Measurements from ENCODE around the gene SOHLH1. TPM values are rescaled to one million over a fixed set of nuclear protein-coding genes. Genes with fewer than 3 reads are reported as not detected.

SOHLH1 gene
- total RNA-seq, 1 donor from 2014 or later, result not detected

- ATAC-seq (ENCODE audit: poor library complexity) (no peak), DNase-seq (no peak)
- intact Hi-C loops (cut with DNase I), result no loop called here
These were observed 54.6 kb downstream of the SOHLH1 start for GRCh38 chr9:135644631-135645218.

Other genes with a start within 250 kb of the SOHLH1 start
- 23.3 TPM for gene PPP1R26, start 219.7 kb downstream of the SOHLH1 start, total RNA-seq
- 41.7 TPM for gene MRPS2, start 198.8 kb downstream of the SOHLH1 start, total RNA-seq
- not detected for gene LCN1, start 178.0 kb downstream of the SOHLH1 start, total RNA-seq
- not detected for gene OBP2A, start 153.4 kb downstream of the SOHLH1 start, total RNA-seq
- gene PAEP, start 137.7 kb downstream of the SOHLH1 start, total RNA-seq, result not detected
- not detected for gene GLT6D1, start 59.9 kb downstream of the SOHLH1 start, total RNA-seq
- not detected for gene LCN9, start 36.2 kb downstream of the SOHLH1 start, total RNA-seq
- 3.9 TPM for gene KCNT1, start 2.7 kb upstream of the SOHLH1 start, total RNA-seq
- gene CAMSAP1, start 208.1 kb upstream of the SOHLH1 start, total RNA-seq, result 18.3 TPM